GM12878 (cell line): Measurements from ENCODE around the gene EGR1. TPM values are rescaled to one million over a fixed set of nuclear protein-coding genes. Genes with fewer than 3 reads are reported as not detected.

Experiments
- ATAC-seq: fragments of 200-7000 bp; cut with Tn5 transposase; 3 replicates; pipeline ENCODE4 v1.9.1; 2020; ENCODE audit warnings: mild to moderate bottlenecking, moderate library complexity
- BruUV-seq: library from RNA; stranded (reverse); fragments of 400-500 nt; replicated peaks from 2 replicates; lab custom pipeline; 2021; lab: Mats Ljungman, UMichigan
- CTCF ChIA-PET: fragments of 300-600 bp; sonication (Branson Sonifier 250); formaldehyde crosslinking; extraction: SDS; loops from one replicate; lab custom pipeline; 2021; ENCODE audit warnings: inconsistent platforms; lab: Yijun Ruan, JAX
- POLR2A ChIA-PET: fragments of 350-600 bp; formaldehyde crosslinking; extraction: SDS; loops from one replicate; lab custom pipeline; 2021; ENCODE audit warnings: inconsistent platforms; lab: Charles Lee
- RAD21 ChIA-PET: fragments of 300-600 bp; sonication (Branson Sonifier 250); formaldehyde crosslinking; loops from one replicate; lab custom pipeline; 2023; ENCODE audit warnings: antibody characterized with exemption; ENCODE audit not compliant: unreplicated experiment; lab: Charles Lee
- SMC1A ChIA-PET: fragments of 300-600 bp; sonication (Branson Sonifier 250); formaldehyde crosslinking; loops from one replicate; lab custom pipeline; 2023; ENCODE audit not compliant: unreplicated experiment, uncharacterized antibody; lab: Charles Lee
- DNase-seq: peaks from one replicate; pipeline ENCODE4 v3.0.0-alpha.2; 2011; ENCODE audit warnings: low read depth, low spot score
- FAIRE-seq: peaks from 3 replicates; lab custom pipeline; 2011; peaks lifted over from hg19 to GRCh38; lab: Jason Lieb, UNC
- H2AFZ ChIP-seq: 2 replicates; pipeline ENCODE4 v1.6.0; 2011; ENCODE audit warnings: low read depth, low read length, control low read depth; ENCODE audit not compliant: control insufficient read depth
- H3K27ac ChIP-seq: 2 replicates; pipeline ENCODE4 v1.5.1; 2011; ENCODE audit warnings: control low read depth; ENCODE audit not compliant: control insufficient read depth, insufficient read depth
- H3K27me3 ChIP-seq, 2 experiments: replicated peaks in 1 of 2; 2 replicates each; pipeline versions ENCODE4 v1.6.0 to v1.6.1; 2011; ENCODE audit warnings: low read length in 1 of 2; ENCODE audit not compliant: control insufficient read depth in 2 of 2, insufficient read depth in 2 of 2
- H3K36me3 ChIP-seq, 2 experiments: 2 replicates each; pipeline ENCODE4 v1.5.1; 2011; ENCODE audit warnings: low read length in 1 of 2; ENCODE audit not compliant: control insufficient read depth in 2 of 2, insufficient read depth in 2 of 2
- H3K4me1 ChIP-seq: 2 replicates; pipeline ENCODE4 v1.6.1; 2011; ENCODE audit warnings: mild to moderate bottlenecking, low read length, moderate library complexity, mixed read lengths; ENCODE audit not compliant: control insufficient read depth, insufficient read depth
- H3K4me2 ChIP-seq: 2 replicates; pipeline ENCODE4 v1.6.0; 2011; ENCODE audit warnings: control low read depth; ENCODE audit not compliant: control insufficient read depth, insufficient read depth
- H3K4me3 ChIP-seq: fragments of 200-600 bp; sonication (generic); 2 replicates; pipeline ENCODE4 v1.5.1; 2016
- H3K79me2 ChIP-seq: 2 replicates; pipeline ENCODE4 v1.6.0; 2011; ENCODE audit warnings: low read length; ENCODE audit not compliant: control insufficient read depth, insufficient read depth
- H3K9ac ChIP-seq: 2 replicates; pipeline ENCODE4 v1.8.0; 2011; ENCODE audit warnings: low read length, control low read depth, mixed read lengths; ENCODE audit not compliant: control insufficient read depth, insufficient read depth
- H3K9me3 ChIP-seq: replicated peaks from 3 replicates; pipeline ENCODE4 v1.5.1; 2011; ENCODE audit warnings: mild to moderate bottlenecking, low read length; ENCODE audit not compliant: control insufficient read depth, insufficient read depth
- H4K20me1 ChIP-seq: 2 replicates; pipeline ENCODE4 v1.6.0; 2011; ENCODE audit not compliant: control insufficient read depth, insufficient read depth
- BMI1 ChIP-seq: fragments of 450-650 bp; IDR thresholded peaks from 2 replicates; pipeline ENCODE4 v1.6.1; 2016; ENCODE audit warnings: mild to moderate bottlenecking, moderate library complexity, borderline replicate concordance
- EGR1 ChIP-seq, 2 experiments: IDR thresholded peaks; 1 replicate in 1 of 2; 2 replicates in 1 of 2; pipeline ENCODE4 v1.6.1; 2011 to 2012; ENCODE audit warnings: low read depth in 2 of 2, low read length in 2 of 2, borderline replicate concordance in 1 of 2, mild to moderate bottlenecking in 1 of 2, moderate library complexity in 1 of 2
- FOXM1 ChIP-seq: IDR thresholded peaks from 2 replicates; pipeline ENCODE4 v1.6.1; 2012; ENCODE audit warnings: low read depth, mild to moderate bottlenecking, inconsistent platforms, low read length, moderate library complexity
- KAT2A ChIP-seq: conservative IDR thresholded peaks from 2 replicates; pipeline ENCODE4 v1.6.1; 2011; ENCODE audit warnings: low read depth, low read length; ENCODE audit not compliant: control insufficient read depth
- KDM1A ChIP-seq: fragments of 200-600 bp; sonication (generic); IDR thresholded peaks from 2 replicates; pipeline ENCODE4 v1.6.1; 2016; ENCODE audit warnings: borderline replicate concordance
- NBN ChIP-seq: fragments of 450-650 bp; IDR thresholded peaks from 2 replicates; pipeline ENCODE4 v1.6.1; 2016
- NFYA ChIP-seq: IDR thresholded peaks from 2 replicates; pipeline ENCODE4 v1.6.1; 2011; ENCODE audit warnings: low read depth, mild to moderate bottlenecking, low read length, improper control_type of control experiment, borderline replicate concordance
- RB1 ChIP-seq: fragments of 450-650 bp; formaldehyde crosslinking; IDR thresholded peaks from 2 replicates; pipeline ENCODE4 v1.6.1; 2017; ENCODE audit warnings: mild to moderate bottlenecking, borderline replicate concordance
- TAF1 ChIP-seq: IDR thresholded peaks from 2 replicates; pipeline ENCODE4 v1.6.1; 2011; ENCODE audit warnings: mild to moderate bottlenecking, low read depth, low read length, borderline replicate concordance
- WGBS: methylation state at CpG from one replicate; pipeline ENCODE4 v1.1.6; 2016; ENCODE audit warnings: low lambda C conversion rate; ENCODE audit not compliant: insufficient replicate concordance, insufficient coverage; ENCODE audit errors: missing lambda C conversion rate; 5-methylcytosine and 5-hydroxymethylcytosine counted together
- in situ Hi-C: fragments of 300-500 bp; cut with MboI; formaldehyde crosslinking; loops from 9 replicates; pipeline ENCODE4 v1.14.3; 2018; ENCODE audit warnings: mixed read lengths
- intact Hi-C: fragments of 100-400 bp; cut with micrococcal nuclease; formaldehyde crosslinking; loops from one replicate; pipeline ENCODE4 v1.14.2; 2022; ENCODE audit not compliant: unreplicated experiment
- polyA plus RNA-seq, 11 experiments: library from polyadenylated mRNA; depleted of rRNA in 4 of 11; unstranded in 6 of 11; stranded (reverse) in 5 of 11; fragments of >200 nt; fragmentation: Nextera tagmentation in 4 of 11; fragmentation: Illumina TruSeq in 1 of 11; extraction: Ambion mirVana in 4 of 11; extraction: Trizol in 1 of 11; gene quantifications; 1 replicate in 1 of 11; 2 replicates in 10 of 11; pipeline versions ENCODE4 v1.2.1 to v1.2.3, GENCODE V29; 2011 to 2016; ENCODE audit warnings: inconsistent platforms in 2 of 11, missing spikeins in 2 of 11, low read depth in 1 of 11
- total RNA-seq, 4 experiments: library from RNA; depleted of rRNA in 3 of 4; stranded (reverse); fragments of >200 nt in 3 of 4; fragmentation: Illumina TruSeq in 1 of 4; extraction: Trizol in 1 of 4; gene quantifications; 2 replicates each; pipeline versions ENCODE4 v1.2.1 to v1.2.3, GENCODE V29; 2013 to 2021

EGR1 gene
- total and polyA plus RNA-seq, 10 of the 15 experiments (the other 5 are each of a cell fraction or from before 2014, with no cell fraction given), result 0.89 to 7.3 (median 2.5) TPM

GRCh38 chr5:138448070-138448469 lies 17.2 kb upstream of the EGR1 start:
- TF ChIP-seq RB1, result no peak
- TF ChIP-seq KAT2A, result no peak
- no peak for TF ChIP-seq NBN
- TF ChIP-seq TAF1, result no peak
- DNase-seq, result no peak
- ChIA-PET POLR2A (interaction anchor here (1.9 kb wide), 1 partner anchor 56 kb away, joined by 6 read pairs; no protein-coding TSS in a partner anchor), SMC1A (interaction anchor here (1.8 to 5.4 kb wide), 2 partner anchors 15 to 56 kb away, joined by 7 to 58 read pairs; no protein-coding TSS in a partner anchor), CTCF (interaction anchor here (0.5 to 7.0 kb wide), 12 partner anchors 12 to 269 kb away, joined by 3 to 123 read pairs (median 7); partner anchors contain the start of genes BRD8, EGR1, ETF1 and KIF20A), RAD21 (interaction anchor here (2.1 to 5.8 kb wide), 3 partner anchors 10 to 100 kb away, joined by 7 to 56 read pairs (median 8); no protein-coding TSS in a partner anchor)
- no TSS peak for BruUV-seq
- Histone ChIP-seq H3K4me1 (peaks cover 4% of the 10 kb centered on the region; the same call in 1 of the 2 replicates), H3K27me3 (no peaks in the 10 kb centered on the region), H2AFZ (no peak overlapping the region), H3K79me2 (no peaks in the 10 kb centered on the region), H4K20me1 (no peaks in the 10 kb centered on the region), H3K4me3 (no peak overlapping the region), H3K9ac (no peak overlapping the region), H3K27ac (no peak overlapping the region), H3K9me3 (no peaks in the 10 kb centered on the region), H3K36me3 (no peaks in the 10 kb centered on the region), H3K4me2 (no peak overlapping the region)
- in situ Hi-C loops (no loop called here), intact Hi-C loops (no loop called here)
- ATAC-seq, result no peak
- 40% methylated on average over 6 of the region's 6 CpGs for WGBS
- FAIRE-seq, result no peak

- intact Hi-C loops (no loop called here), in situ Hi-C loops (no loop called here)
- H3K9me3 ChIP-seq, result no peaks in the 10 kb centered on the region
- H3K4me1 ChIP-seq, result peaks cover 4% of the 10 kb centered on the region; the same call in 1 of the 2 replicates
- SMC1A ChIA-PET, result interaction anchor here (0.5 to 5.4 kb wide), 9 partner anchors 10 to 1104 kb away, joined by 3 to 58 read pairs (median 4); partner anchors contain the start of gene REEP2
- no TSS peak for BruUV-seq
- H4K20me1 ChIP-seq, result no peaks in the 10 kb centered on the region
- POLR2A ChIA-PET, result interaction anchor here (0.6 to 1.9 kb wide), 5 partner anchors 10 to 55 kb away, joined by 4 to 9 read pairs (median 4); partner anchors contain the start of genes EGR1 and REEP2
- H3K4me3 ChIP-seq, result no peak overlapping the region
- no peaks in the 10 kb centered on the region for H3K27me3 ChIP-seq
- RAD21 ChIA-PET, result interaction anchor here (0.5 to 5.8 kb wide), 6 partner anchors 9 to 268 kb away, joined by 3 to 56 read pairs (median 7); partner anchors contain the start of gene EGR1
- no peak for DNase-seq
- no peak for ATAC-seq
- no peak for FAIRE-seq
- no peak overlapping the region for H3K9ac ChIP-seq
- no peak overlapping the region for H3K27ac ChIP-seq
- H3K79me2 ChIP-seq, result no peaks in the 10 kb centered on the region
- whole genome bisulfite sequencing, result 36% methylated on average over 9 of the region's 9 CpGs
- no peaks in the 10 kb centered on the region for H3K36me3 ChIP-seq
- TF ChIP-seq NFYA, result no peak
- TF ChIP-seq KDM1A, result no peak
- no peak for TF ChIP-seq EGR1 (IDR thresholded peaks at IDR 0.05; ENCODE audit: borderline replicate concordance in 1 of 2, low read depth in 2 of 2, low read length in 2 of 2)
- peak; percentile 41; the same call in 1 of the 2 replicates for TF ChIP-seq BMI1
- TF ChIP-seq FOXM1, result no peak
- no peak overlapping the region for H2AFZ ChIP-seq
- no peak overlapping the region for H3K4me2 ChIP-seq
- CTCF ChIA-PET, result interaction anchor here (0.5 to 7.0 kb wide), 30 partner anchors 7 to 271 kb away, joined by 3 to 123 read pairs (median 6); partner anchors contain the start of genes BRD8, CDC25C, EGR1 and ETF1
These were observed 16.5 kb upstream of the EGR1 start for GRCh38 chr5:138448481-138449398.
